ENCODE results near the gene CAP2.

Gene CAP2

DNA sequence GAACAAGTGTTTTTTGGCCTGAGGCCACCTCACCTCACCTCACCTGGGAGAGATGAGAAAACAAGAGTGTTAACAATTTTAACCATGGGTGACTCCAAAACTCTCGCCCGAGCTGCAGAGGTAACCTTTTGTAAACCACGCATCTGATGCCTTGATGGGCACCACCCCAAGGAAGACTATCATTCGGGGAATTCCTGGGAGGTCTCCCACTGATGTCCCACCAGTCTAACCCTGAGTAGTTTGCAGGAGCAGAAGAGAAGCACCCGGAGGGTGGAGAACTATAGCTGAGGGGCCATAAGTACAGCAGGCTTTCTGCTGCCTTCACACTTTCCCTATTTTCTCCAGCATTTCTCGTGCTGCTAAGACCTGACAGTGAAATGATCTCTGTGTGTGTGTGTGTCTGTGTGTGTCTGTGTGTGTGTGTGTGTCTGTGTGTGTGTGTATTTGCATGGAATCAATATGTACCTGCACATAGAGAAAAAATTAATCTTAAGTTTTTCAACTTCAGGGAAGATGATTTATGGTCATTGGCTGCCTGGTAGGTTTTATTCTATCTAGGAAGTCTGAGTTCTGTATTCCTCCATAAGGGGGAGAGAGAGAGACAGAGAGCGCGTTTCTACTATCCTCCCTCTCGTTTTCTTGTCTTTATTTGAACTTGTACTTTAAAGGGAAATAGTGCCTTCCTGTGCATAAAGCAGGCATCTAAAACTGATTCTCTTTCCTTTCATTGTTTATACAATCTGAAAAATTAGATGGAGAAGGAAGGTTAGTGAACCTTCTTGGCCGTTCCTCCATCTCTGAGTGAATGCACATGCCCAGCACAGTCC lies 75.8 kb downstream of the CAP2 start:
- Mint-ChIP-seq H3K27me3 (ENCODE audit: low read depth) (peaks cover 8% of the 10 kb centered on the region), H3K9me3 (no peaks in the 10 kb centered on the region), H3K27ac (no peak overlapping the region), H3K4me1 (ENCODE audit: low read depth) (no peaks in the 10 kb centered on the region), H3K36me3 (ENCODE audit: low read depth) (no peaks in the 10 kb centered on the region), H3K4me3 (no peak overlapping the region)

DNA sequence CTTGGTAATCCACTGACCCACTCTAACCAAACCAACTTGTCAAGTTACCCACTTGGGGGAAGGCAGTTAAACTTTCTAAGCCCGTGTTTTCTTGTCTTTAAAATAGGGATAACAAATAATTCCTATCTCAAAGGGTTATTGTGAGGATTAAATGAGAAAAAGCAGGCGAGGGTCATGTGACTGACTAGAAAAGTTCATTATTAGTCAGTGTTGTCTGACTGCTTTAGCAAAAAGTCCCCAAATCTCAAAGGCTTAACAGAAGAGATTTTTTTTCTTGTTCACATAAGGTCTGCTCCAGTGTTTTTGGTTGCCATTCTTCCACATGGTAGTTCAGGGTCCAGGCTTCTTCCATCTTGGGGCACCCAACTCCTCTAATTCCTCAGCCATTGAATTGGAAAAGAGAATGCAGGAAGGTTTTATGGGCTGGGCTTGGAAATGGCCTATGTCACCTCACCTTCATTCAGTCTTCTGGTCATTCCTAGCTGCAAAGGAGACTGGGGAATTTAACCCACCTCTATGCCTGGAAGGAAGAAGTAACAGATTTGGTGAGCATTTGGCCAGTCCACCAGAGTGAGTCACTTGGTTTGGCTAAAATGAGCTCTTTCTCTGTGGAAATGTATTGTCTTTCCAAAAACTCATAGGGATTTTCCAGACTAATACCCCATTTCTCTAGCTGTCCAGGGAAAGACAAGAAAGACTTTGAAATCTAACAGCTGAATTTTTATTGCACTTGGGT lies 77.0 kb downstream of the CAP2 start:
- Mint-ChIP-seq H3K27me3 (ENCODE audit: low read depth) (peaks cover 8% of the 10 kb centered on the region), H3K27ac (no peak overlapping the region), H3K4me3 (no peak overlapping the region), H3K4me1 (ENCODE audit: low read depth) (no peaks in the 10 kb centered on the region), H3K9me3 (no peaks in the 10 kb centered on the region), H3K36me3 (ENCODE audit: low read depth) (no peaks in the 10 kb centered on the region)

DNA sequence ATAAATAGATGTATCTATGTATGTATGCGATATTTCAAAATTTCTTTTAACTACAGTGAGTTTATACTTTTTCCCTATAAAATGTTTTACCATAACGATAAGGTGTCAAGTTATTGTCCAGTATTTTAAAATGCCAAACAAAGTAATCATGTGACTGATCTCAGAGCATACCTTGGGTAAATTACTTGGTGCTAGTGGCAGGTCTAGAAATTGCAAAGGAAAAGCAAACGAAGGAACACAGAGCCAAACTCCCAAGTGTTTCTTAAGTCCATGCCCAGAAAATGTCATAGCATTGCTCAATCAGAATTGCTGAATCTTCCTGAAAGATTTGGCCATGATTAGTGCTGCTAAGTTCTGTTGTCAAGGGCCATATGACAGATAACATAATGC lies 77.5 kb downstream of the CAP2 start:
- Mint-ChIP-seq H3K9me3 (no peaks in the 10 kb centered on the region), H3K4me3 (no peak overlapping the region), H3K27ac (no peak overlapping the region), H3K27me3 (ENCODE audit: low read depth) (peaks cover 8% of the 10 kb centered on the region), H3K4me1 (ENCODE audit: low read depth) (no peaks in the 10 kb centered on the region), H3K36me3 (ENCODE audit: low read depth) (no peaks in the 10 kb centered on the region)

DNA sequence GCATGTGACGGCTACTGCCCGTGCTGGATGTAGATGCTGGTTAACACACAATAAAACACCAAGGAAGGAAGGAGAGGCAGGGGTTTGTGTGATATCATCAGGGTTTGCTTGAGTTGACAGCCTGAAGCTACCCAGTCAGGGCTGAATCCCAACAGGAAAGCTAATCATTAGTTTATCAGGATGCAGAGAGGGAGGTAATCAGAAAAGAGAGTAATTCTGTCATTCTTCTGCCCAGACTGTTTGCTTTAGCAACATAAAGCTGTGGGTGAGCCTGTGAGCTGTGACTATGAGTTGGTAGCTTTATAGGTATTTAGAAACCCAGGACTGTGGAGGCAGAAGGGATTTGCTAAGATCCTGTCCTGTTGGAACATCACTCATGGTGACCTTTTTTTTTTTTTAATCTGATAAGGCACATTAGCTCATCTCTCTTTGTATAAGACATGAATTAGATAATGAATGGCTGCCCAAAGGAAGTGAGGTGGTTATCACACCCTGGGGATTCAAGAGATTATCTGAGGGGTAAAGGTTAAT lies 79.3 kb downstream of the CAP2 start:
- Mint-ChIP-seq H3K4me3 (no peak overlapping the region), H3K4me1 (ENCODE audit: low read depth) (no peaks in the 10 kb centered on the region), H3K27me3 (ENCODE audit: low read depth) (peaks cover 13% of the 10 kb centered on the region), H3K9me3 (no peaks in the 10 kb centered on the region), H3K36me3 (ENCODE audit: low read depth) (no peaks in the 10 kb centered on the region), H3K27ac (no peak overlapping the region)

DNA sequence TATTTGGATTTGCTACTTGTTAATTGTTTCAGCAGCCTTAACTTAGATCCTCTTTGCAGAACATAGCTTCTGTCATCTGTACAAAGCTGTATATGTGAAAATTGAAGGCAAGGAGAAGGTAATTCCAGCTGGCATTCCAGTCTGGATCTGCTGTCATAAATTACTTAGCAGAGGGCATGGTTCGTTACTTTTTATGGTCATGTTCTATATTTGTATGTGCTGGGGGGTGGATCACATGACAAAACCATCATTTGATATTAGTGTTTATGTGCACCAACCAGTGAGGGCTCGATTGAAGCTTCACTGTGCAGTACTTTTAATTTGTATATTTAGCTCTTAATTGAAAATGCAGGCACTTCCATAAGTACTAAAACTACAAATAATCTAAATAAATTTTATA lies 80.2 kb downstream of the CAP2 start:
- Mint-ChIP-seq H3K4me3 (no peak overlapping the region), H3K27me3 (ENCODE audit: low read depth) (peaks cover 8% of the 10 kb centered on the region), H3K36me3 (ENCODE audit: low read depth) (no peaks in the 10 kb centered on the region), H3K4me1 (ENCODE audit: low read depth) (no peaks in the 10 kb centered on the region), H3K27ac (no peak overlapping the region), H3K9me3 (no peaks in the 10 kb centered on the region)

DNA sequence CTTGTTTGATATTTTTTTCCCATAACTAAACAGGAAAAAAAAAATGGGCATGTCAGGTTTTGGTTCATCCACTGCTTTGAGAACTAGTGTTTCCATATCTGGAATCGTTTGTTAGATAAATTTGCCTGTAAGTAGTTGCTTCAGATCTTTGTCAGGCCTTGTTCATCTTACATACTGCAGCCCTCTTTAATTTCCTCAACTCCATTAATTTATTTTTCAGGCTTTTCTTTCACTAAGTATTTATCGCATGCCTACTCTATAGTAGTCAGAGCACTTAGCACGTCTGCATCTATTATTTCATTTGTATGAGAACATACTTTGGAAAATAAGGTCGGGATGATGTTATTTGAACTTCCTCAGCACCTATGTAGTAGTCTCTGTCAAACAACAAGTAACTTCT lies 80.9 kb downstream of the CAP2 start:
- Mint-ChIP-seq H3K27ac (no peak overlapping the region), H3K36me3 (ENCODE audit: low read depth) (no peaks in the 10 kb centered on the region)

DNA sequence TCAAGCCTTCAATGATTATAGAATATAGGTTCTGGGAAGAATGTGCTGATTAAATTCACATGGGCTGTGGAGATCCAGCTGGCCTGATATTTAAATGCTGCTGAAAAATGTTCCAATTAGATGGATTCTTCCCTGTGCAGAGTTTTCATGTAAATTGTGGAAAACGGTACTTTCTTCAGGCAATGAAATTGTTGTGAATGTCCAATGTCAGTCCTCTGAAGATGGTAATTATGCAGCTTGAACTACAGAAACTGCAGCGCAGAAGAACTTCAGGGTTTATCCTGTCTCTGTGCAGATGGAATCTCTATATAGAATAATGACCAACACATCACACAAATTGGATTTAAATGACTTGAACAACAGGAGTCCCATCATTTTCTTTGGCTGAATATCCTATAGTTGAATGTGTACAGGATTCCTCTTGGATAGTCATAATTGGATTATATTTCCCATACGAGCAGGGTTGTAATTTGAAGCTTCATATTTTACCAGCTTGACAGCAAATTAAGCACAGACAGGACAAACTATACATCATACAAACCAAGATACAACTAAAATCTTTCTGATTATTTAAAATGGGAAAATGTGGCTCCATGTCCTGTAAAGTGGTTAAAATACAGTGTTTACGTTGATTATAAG lies 82.3 kb downstream of the CAP2 start:
- Mint-ChIP-seq H3K9me3 (no peaks in the 10 kb centered on the region), H3K27ac (no peak overlapping the region), H3K4me3 (no peak overlapping the region), H3K36me3 (ENCODE audit: low read depth) (no peaks in the 10 kb centered on the region), H3K27me3 (ENCODE audit: low read depth) (peaks cover 8% of the 10 kb centered on the region), H3K4me1 (ENCODE audit: low read depth) (no peaks in the 10 kb centered on the region)

More for the DNA sequence above, 80.9 kb downstream of the CAP2 start:
- Mint-ChIP-seq H3K4me3 (no peak overlapping the region), H3K27me3 (ENCODE audit: low read depth) (peaks cover 8% of the 10 kb centered on the region), H3K4me1 (ENCODE audit: low read depth) (no peaks in the 10 kb centered on the region), H3K9me3 (no peaks in the 10 kb centered on the region)

DNA sequence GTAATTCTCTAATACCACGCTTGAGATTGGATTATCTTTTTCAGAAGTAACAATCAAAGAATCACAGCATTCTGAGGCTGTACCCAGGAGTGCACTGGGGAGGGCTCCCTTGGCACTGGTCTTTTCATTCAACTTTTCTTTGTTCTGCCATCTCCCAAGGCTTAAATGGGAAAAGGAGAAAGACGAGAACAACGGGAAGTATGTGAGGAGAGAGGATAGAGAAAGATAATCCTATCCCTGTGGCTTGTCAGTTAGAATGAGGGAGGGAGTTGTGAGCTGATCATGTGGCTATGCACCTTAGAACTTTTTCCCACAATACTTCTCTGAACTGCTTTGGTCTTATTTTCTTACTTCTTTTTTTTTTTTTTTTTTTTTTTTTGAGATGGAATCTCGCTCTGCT lies 83.1 kb downstream of the CAP2 start:
- no peaks in the 10 kb centered on the region for H3K9me3 Mint-ChIP-seq
- no peaks in the 10 kb centered on the region for H3K4me1 Mint-ChIP-seq (ENCODE audit: low read depth)
- H3K36me3 Mint-ChIP-seq (ENCODE audit: low read depth), result no peaks in the 10 kb centered on the region
- H3K27ac Mint-ChIP-seq, result no peak overlapping the region
- H3K27me3 Mint-ChIP-seq (ENCODE audit: low read depth), result peaks cover 8% of the 10 kb centered on the region
- no peak overlapping the region for H3K4me3 Mint-ChIP-seq

DNA sequence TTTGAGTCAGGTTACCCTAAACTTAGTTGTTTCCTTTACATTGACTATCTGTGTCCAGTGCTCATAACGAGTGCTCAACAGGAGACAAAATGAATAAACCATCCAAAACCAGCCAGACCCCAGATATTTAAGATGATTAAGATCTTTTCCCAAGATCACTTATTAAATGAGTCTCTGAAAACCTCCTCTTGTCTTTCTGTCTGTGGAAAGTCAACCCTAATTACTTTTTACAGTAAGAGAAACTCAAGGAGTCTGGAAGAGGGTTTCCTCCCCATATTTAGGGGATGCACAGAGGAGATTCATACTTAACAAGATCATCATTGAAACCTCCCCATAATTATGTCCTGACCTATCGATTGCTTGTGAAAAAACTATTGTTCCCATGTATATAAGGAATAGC lies 84.0 kb downstream of the CAP2 start:
- no peaks in the 10 kb centered on the region for H3K4me1 Mint-ChIP-seq (ENCODE audit: low read depth)
- H3K27me3 Mint-ChIP-seq (ENCODE audit: low read depth), result peaks cover 8% of the 10 kb centered on the region
- H3K9me3 Mint-ChIP-seq, result no peaks in the 10 kb centered on the region
- no peak overlapping the region for H3K4me3 Mint-ChIP-seq
- no peaks in the 10 kb centered on the region for H3K36me3 Mint-ChIP-seq (ENCODE audit: low read depth)
- H3K27ac Mint-ChIP-seq, result no peak overlapping the region

DNA sequence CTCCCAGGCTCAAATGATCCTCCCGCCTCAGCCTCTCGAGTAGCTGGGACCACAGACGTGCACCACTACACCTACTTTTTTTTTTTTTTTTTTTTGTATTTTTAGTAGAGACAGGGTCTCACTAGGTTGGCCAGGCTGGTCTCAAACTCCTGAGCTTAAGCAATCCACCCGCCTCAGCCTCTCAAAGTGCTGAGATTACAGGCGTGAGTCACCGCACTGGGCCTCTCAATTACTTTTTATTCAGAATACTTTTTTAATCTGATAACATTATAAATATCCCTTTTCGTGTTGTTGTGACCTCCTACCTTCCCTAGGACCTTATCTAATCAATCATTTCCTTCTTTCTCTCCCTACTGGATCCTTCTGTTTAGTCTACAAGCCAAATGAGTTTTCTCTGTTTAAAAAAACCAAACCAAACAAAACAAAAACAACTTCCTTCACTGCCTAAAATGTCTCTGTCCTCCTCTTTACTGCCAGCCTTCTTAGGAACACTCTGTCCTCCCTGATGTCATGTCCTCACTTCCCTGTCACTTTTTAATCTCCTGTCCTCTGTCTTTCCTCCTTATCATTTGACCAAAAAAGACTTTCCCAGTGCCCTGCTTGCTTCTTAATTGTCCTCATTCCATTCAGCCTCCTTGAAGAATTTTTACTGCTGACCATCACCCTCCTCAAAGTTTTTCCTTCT lies 85.0 kb downstream of the CAP2 start:
- H3K4me1 Mint-ChIP-seq (ENCODE audit: low read depth), result no peaks in the 10 kb centered on the region
- no peak overlapping the region for H3K4me3 Mint-ChIP-seq
- H3K9me3 Mint-ChIP-seq, result no peaks in the 10 kb centered on the region
- H3K27me3 Mint-ChIP-seq (ENCODE audit: low read depth), result peaks cover 5% of the 10 kb centered on the region
- no peaks in the 10 kb centered on the region for H3K36me3 Mint-ChIP-seq (ENCODE audit: low read depth)
- no peak overlapping the region for H3K27ac Mint-ChIP-seq

DNA sequence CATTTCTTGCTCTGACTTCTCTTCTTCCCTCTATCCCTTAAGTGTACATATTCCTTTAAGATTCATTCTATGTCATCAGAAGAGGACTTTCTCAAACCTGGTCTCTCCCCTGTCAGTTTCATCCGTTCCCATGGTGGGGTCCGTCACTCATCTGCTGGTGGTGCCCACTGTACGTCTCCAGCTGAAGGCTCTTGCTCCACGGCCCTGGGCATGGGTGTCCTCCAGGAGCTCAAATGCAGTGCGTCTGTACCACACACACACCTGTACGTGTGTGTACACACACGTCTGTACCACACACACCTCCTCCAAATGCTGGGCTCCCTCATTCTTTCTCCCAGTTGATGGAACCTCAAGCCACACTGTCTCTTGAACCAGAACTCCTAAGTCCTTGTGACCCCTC lies 85.6 kb downstream of the CAP2 start:
- Mint-ChIP-seq H3K36me3 (ENCODE audit: low read depth) (no peaks in the 10 kb centered on the region), H3K27ac (no peak overlapping the region), H3K4me3 (no peak overlapping the region), H3K4me1 (ENCODE audit: low read depth) (no peaks in the 10 kb centered on the region), H3K27me3 (ENCODE audit: low read depth) (peaks cover 5% of the 10 kb centered on the region), H3K9me3 (no peaks in the 10 kb centered on the region)

DNA sequence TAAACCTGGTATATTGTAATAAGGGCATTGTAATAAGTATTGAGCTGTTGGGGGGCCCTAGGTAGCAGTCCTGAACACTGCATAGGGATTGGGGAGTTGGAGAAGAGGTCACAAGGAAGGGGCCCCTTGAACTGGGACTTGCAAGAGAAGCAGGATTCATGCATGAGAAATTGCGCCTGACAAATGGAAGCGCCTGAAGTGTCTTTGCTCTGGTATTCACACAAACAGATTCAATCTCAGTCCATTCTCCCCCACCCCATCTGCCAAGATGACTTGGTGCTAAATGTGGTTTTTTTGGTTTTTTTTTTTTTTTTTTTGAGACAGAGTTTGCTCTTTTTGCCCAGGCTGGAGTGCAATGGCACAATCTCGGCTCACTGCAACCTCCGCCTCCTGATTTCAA lies 87.1 kb downstream of the CAP2 start:
- H3K36me3 Mint-ChIP-seq (ENCODE audit: low read depth), result no peaks in the 10 kb centered on the region
- peaks cover 5% of the 10 kb centered on the region for H3K27me3 Mint-ChIP-seq (ENCODE audit: low read depth)
- no peaks in the 10 kb centered on the region for H3K9me3 Mint-ChIP-seq
- no peaks in the 10 kb centered on the region for H3K4me1 Mint-ChIP-seq (ENCODE audit: low read depth)
- H3K4me3 Mint-ChIP-seq, result no peak overlapping the region
- H3K27ac Mint-ChIP-seq, result no peak overlapping the region

DNA sequence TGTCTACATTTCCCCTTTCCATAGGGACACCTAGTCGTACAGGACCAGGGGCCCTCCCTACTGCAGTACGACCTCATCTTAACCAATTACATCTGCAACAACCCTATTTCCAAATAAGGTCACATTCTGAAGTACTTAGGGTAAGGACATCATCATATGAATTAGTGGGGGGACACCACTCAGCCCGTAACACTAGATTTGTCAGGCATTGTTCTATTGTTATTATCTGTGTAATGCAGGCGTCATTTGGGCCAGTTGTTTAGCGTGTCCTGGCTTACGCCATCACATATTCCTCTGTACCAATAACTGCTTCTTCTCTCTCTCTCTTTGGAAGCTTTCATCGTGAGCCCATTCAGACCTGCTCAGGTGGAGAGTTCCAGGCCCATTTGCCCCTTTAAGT lies 89.3 kb downstream of the CAP2 start:
- H3K4me1 Mint-ChIP-seq (ENCODE audit: low read depth), result no peaks in the 10 kb centered on the region
- H3K4me3 Mint-ChIP-seq, result no peak overlapping the region
- no peaks in the 10 kb centered on the region for H3K36me3 Mint-ChIP-seq (ENCODE audit: low read depth)
- H3K27ac Mint-ChIP-seq, result no peak overlapping the region
- no peaks in the 10 kb centered on the region for H3K9me3 Mint-ChIP-seq
- no peaks in the 10 kb centered on the region for H3K27me3 Mint-ChIP-seq (ENCODE audit: low read depth)

DNA sequence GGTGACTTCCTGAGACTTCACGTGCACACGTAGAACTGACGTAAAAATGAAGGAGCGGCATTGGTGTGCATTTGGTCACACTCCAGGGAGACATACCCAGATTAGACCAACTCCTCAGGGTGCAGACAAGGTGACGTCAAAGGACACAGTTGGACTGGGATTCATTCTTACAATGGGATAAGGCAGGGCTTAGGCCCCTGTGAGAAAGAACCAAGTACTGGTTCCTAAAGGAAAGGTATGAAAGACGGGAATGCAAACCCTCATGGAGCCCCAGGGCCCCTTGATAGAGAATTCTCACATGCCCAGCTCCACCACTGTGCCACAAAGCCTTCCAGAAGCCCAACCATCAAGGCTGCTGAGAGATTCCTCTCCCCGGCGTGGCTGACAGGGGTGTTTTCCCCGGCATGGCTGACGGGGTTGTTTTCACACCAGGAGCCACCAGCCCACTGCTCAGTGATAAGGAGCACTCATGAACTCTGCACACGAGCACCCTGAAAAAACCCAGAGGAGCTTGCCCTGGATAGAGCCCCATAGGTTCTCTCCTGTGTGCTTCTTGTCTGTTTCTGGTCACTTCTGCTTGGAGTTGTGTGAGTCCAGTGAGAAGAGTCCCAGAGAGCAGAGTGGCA lies 90.1 kb downstream of the CAP2 start:
- H3K27me3 Mint-ChIP-seq (ENCODE audit: low read depth), result no peaks in the 10 kb centered on the region
- no peaks in the 10 kb centered on the region for H3K36me3 Mint-ChIP-seq (ENCODE audit: low read depth)
- no peak overlapping the region for H3K27ac Mint-ChIP-seq

More for the DNA sequence above, 90.1 kb downstream of the CAP2 start:
- Mint-ChIP-seq H3K9me3 (no peaks in the 10 kb centered on the region), H3K4me1 (ENCODE audit: low read depth) (no peaks in the 10 kb centered on the region), H3K4me3 (no peak overlapping the region)
